ENCODE measurements around the gene COL11A2.
A peak's percentile ranks its signal among the peaks of the same experiment; 100 is the strongest.

COL11A2 gene

GRCh38 chr6:33143113-33143770, 49.0 kb downstream of the COL11A2 start:
- DNase-seq (ENCODE audit: low read depth): no peak
- H3K4me3 ChIP-seq (ENCODE audit: low read depth, low read length): no peak overlapping the region
- peak; percentile 10 for TF ChIP-seq CTCF (IDR thresholded peaks at IDR 0.05; ENCODE audit: low read depth, low read length)
- TF ChIP-seq MYC (IDR thresholded peaks at IDR 0.05; ENCODE audit: low read depth, low read length): no peak
- TF ChIP-seq POLR2A (IDR thresholded peaks at IDR 0.05; ENCODE audit: extremely low read depth, insufficient read length): no peak

GRCh38 chr6:33142501-33143070, 49.7 kb downstream of the COL11A2 start:
- DNase-seq (ENCODE audit: low read depth): no peak
- no peak overlapping the region for H3K4me3 ChIP-seq (ENCODE audit: low read depth, low read length)
- TF ChIP-seq CTCF (IDR thresholded peaks at IDR 0.05; ENCODE audit: low read depth, low read length) (no peak), MYC (IDR thresholded peaks at IDR 0.05; ENCODE audit: low read depth, low read length) (no peak), POLR2A (IDR thresholded peaks at IDR 0.05; ENCODE audit: extremely low read depth, insufficient read length) (no peak), MAX (IDR thresholded peaks at IDR 0.05; ENCODE audit: low read depth, low read length) (no peak)

GRCh38 chr6:33140556-33140955, 51.7 kb downstream of the COL11A2 start:
- DNase-seq (ENCODE audit: low read depth): no peak
- H3K4me3 ChIP-seq (ENCODE audit: low read depth, low read length): no peak overlapping the region
- TF ChIP-seq CTCF (IDR thresholded peaks at IDR 0.05; ENCODE audit: low read depth, low read length): no peak
- no peak for TF ChIP-seq MAX (IDR thresholded peaks at IDR 0.05; ENCODE audit: low read depth, low read length)
- TF ChIP-seq POLR2A (IDR thresholded peaks at IDR 0.05; ENCODE audit: extremely low read depth, insufficient read length): no peak
- no peak for TF ChIP-seq MYC (IDR thresholded peaks at IDR 0.05; ENCODE audit: low read depth, low read length)

GRCh38 chr6:33139596-33140206, 52.6 kb downstream of the COL11A2 start:
- H3K4me3 ChIP-seq (ENCODE audit: low read depth, low read length): no peak overlapping the region
- no peak for TF ChIP-seq CTCF (IDR thresholded peaks at IDR 0.05; ENCODE audit: low read depth, low read length)
- no peak for TF ChIP-seq MAX (IDR thresholded peaks at IDR 0.05; ENCODE audit: low read depth, low read length)
- TF ChIP-seq POLR2A (IDR thresholded peaks at IDR 0.05; ENCODE audit: extremely low read depth, insufficient read length): no peak
- TF ChIP-seq MYC (IDR thresholded peaks at IDR 0.05; ENCODE audit: low read depth, low read length): no peak
- no peak for DNase-seq (ENCODE audit: low read depth)

- no peak for DNase-seq (ENCODE audit: low read depth)
- no peak overlapping the region for H3K4me3 ChIP-seq (ENCODE audit: low read depth, low read length)
- no peak for TF ChIP-seq MYC (IDR thresholded peaks at IDR 0.05; ENCODE audit: low read depth, low read length)
- TF ChIP-seq MAX (IDR thresholded peaks at IDR 0.05; ENCODE audit: low read depth, low read length): no peak
- TF ChIP-seq CTCF (IDR thresholded peaks at IDR 0.05; ENCODE audit: low read depth, low read length): no peak
- no peak for TF ChIP-seq POLR2A (IDR thresholded peaks at IDR 0.05; ENCODE audit: extremely low read depth, insufficient read length)
These were observed 55.9 kb downstream of the COL11A2 start for GRCh38 chr6:33136310-33136900.

All from NB4 (cell line).